DOHH2 (cell line): Measurements from ENCODE around the gene MARCHF4.

Experiments used
- H3F3A ChIP-seq: fragments of 200-600 bp; sonication (generic), shearing (Covaris generic); 2 replicates; pipeline ENCODE4 v1.6.0; 2016; ENCODE audit warnings: antibody characterized with exemption, mild to moderate bottlenecking; ENCODE audit not compliant: control insufficient read depth, insufficient read depth
- H3K27ac ChIP-seq: fragments of 200-600 bp; sonication (generic); 2 replicates; pipeline ENCODE4 v1.5.1; 2014; ENCODE audit warnings: low read depth, mild to moderate bottlenecking, low read length, moderate library complexity
- H3K27me3 ChIP-seq: fragments of 200-600 bp; sonication (generic); 2 replicates; pipeline ENCODE4 v1.6.1; 2014; ENCODE audit warnings: mild to moderate bottlenecking, low read length, mixed read lengths; ENCODE audit not compliant: control insufficient read depth
- H3K36me3 ChIP-seq: fragments of 200-600 bp; sonication (generic); 2 replicates; pipeline ENCODE4 v1.6.1; 2014; ENCODE audit warnings: mild to moderate bottlenecking, low read length, moderate library complexity, mixed read lengths; ENCODE audit not compliant: control insufficient read depth
- H3K4me1 ChIP-seq: fragments of 200-600 bp; sonication (generic); 2 replicates; pipeline ENCODE4 v1.6.1; 2014; ENCODE audit warnings: mild to moderate bottlenecking, low read length, mixed read lengths; ENCODE audit not compliant: control insufficient read depth
- H3K4me2 ChIP-seq: fragments of 200-600 bp; sonication (generic); 2 replicates; pipeline ENCODE4 v1.6.0; 2014; ENCODE audit warnings: mild to moderate bottlenecking, low read length, moderate library complexity
- H3K4me3 ChIP-seq: fragments of 200-600 bp; sonication (generic); 2 replicates; pipeline ENCODE4 v1.5.1; 2014; ENCODE audit warnings: mild to moderate bottlenecking, low read length, mixed read lengths
- H3K79me2 ChIP-seq: fragments of 200-600 bp; sonication (generic); 2 replicates; pipeline ENCODE4 v1.6.1; 2014; ENCODE audit warnings: mild to moderate bottlenecking, low read length, mixed read lengths; ENCODE audit not compliant: control insufficient read depth
- H3K9me2 ChIP-seq: fragments of 200-600 bp; sonication (generic); replicated peaks from 2 replicates; pipeline ENCODE4 v1.6.1; 2014; ENCODE audit warnings: mild to moderate bottlenecking, low read length, mixed read lengths; ENCODE audit not compliant: control insufficient read depth
- H3K9me3 ChIP-seq: fragments of 200-600 bp; sonication (generic); 2 replicates; pipeline ENCODE4 v1.6.1; 2014; ENCODE audit warnings: antibody characterized with exemption, low read length, mixed read lengths; ENCODE audit not compliant: control insufficient read depth, insufficient read depth
- H4K20me1 ChIP-seq: fragments of 200-600 bp; sonication (generic); 2 replicates; pipeline ENCODE4 v1.6.0; 2014; ENCODE audit warnings: low read depth, mild to moderate bottlenecking, antibody characterized with exemption, low read length, moderate library complexity; ENCODE audit not compliant: control insufficient read depth, insufficient read depth
- CTCF ChIP-seq: fragments of 200-600 bp; sonication (generic); IDR thresholded peaks from one replicate; pipeline ENCODE4 v1.5.1; 2014; ENCODE audit warnings: antibody characterized with exemption, mild to moderate bottlenecking, low read depth, low read length; ENCODE audit not compliant: poor library complexity, severe bottlenecking
- EZH2phosphoT487 ChIP-seq: fragments of 200-600 bp; sonication (generic); IDR thresholded peaks from 2 replicates; pipeline ENCODE4 v1.6.1; 2017; ENCODE audit warnings: borderline replicate concordance, mild to moderate bottlenecking, antibody characterized with exemption, low read length, moderate library complexity, mixed read lengths

MARCHF4 gene

GRCh38 chr2:216354306-216354705 lies 18.0 kb downstream of the MARCHF4 start:
- no peaks in the 10 kb centered on the region for H3K36me3 ChIP-seq
- TF ChIP-seq CTCF, result no peak
- TF ChIP-seq EZH2phosphoT487, result no peak
- H3K4me1 ChIP-seq, result no peaks in the 10 kb centered on the region
- H3K9me3 ChIP-seq, result no peaks in the 10 kb centered on the region
- H3K79me2 ChIP-seq, result no peaks in the 10 kb centered on the region
- no peaks in the 10 kb centered on the region for H3K9me2 ChIP-seq
- no peaks in the 10 kb centered on the region for H3F3A ChIP-seq
- peaks cover 12% of the 10 kb centered on the region; the same call in 1 of the 2 replicates for H3K27me3 ChIP-seq
- H3K4me3 ChIP-seq, result no peak overlapping the region
- no peak overlapping the region for H3K27ac ChIP-seq
- H4K20me1 ChIP-seq, result no peaks in the 10 kb centered on the region
- H3K4me2 ChIP-seq, result no peak overlapping the region

DNA sequence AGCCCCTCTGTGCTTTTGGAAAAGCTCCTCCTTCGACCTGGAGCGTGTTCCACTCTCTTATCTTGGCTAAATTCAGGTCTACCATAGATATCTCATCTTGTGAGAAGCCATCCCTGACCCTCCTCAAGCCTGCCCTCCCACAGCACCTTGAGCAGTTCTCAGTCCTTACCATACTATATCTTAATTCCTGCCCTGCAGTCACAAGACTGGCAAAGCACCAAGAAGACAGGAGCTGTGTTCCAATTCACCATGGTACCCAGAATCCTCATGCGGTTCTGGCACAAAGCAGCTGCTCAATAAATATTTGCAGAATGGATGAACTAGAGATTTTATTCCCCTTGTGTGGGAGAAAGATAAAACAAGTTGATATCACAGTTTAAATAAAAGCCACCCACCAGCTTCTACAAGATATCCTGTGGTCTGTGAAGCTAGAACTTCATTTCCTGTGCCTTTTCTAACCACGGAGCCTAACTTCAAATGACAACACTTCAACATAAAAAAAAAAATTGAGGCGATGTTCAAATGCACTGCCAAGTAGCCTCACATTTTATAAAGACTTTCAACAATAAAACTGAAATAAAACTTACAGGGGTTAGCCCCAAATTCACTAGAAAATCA lies 19.5 kb downstream of the MARCHF4 start:
- no peaks in the 10 kb centered on the region for H3F3A ChIP-seq
- H3K9me3 ChIP-seq, result no peaks in the 10 kb centered on the region
- H3K27me3 ChIP-seq, result peaks cover 5% of the 10 kb centered on the region; the same call in 1 of the 2 replicates
- no peak overlapping the region for H3K4me2 ChIP-seq
- no peak for TF ChIP-seq CTCF
- no peak for TF ChIP-seq EZH2phosphoT487
- no peaks in the 10 kb centered on the region for H3K4me1 ChIP-seq
- H3K36me3 ChIP-seq, result no peaks in the 10 kb centered on the region
- H3K9me2 ChIP-seq, result no peaks in the 10 kb centered on the region
- no peak overlapping the region for H3K4me3 ChIP-seq
- H3K27ac ChIP-seq, result no peak overlapping the region
- no peaks in the 10 kb centered on the region for H3K79me2 ChIP-seq
- no peaks in the 10 kb centered on the region for H4K20me1 ChIP-seq

DNA sequence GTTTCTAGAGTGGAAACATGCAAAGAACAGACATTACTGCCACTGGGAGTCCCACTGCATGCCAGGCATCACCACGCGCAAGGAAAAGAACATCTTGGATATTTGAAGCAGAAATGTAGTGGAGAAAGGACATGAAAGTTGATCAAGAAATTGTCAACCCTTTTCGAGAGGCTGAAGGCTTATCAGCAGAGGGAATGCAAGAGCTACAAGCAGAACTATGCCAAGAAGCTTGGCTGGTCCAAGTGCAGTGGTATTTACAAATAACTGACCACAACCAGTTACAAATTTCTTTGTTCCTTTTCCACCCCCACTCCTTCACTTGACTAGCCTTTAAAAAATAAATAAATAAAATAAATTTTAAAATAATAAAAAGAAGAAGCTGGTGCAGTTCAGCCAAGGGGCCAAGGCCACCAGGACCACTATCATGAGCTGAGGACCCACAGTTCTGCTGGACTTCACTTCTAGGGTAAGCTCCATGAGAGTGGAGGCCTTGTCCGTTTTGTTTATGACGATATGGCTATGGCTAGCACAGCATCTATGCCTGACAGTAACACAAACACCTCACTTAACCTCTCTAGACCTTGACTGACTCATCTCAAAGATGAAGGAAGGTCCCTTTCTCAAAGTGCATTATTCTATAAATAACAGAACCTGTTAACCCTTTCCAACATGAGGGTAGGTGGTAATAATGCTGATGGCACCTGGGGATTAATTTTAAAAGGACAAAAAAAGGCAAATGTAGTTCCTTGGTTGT lies 20.9 kb downstream of the MARCHF4 start:
- Histone ChIP-seq H4K20me1 (no peaks in the 10 kb centered on the region), H3F3A (no peaks in the 10 kb centered on the region), H3K27ac (no peak overlapping the region), H3K4me3 (no peak overlapping the region), H3K4me2 (no peak overlapping the region), H3K36me3 (no peaks in the 10 kb centered on the region), H3K4me1 (no peaks in the 10 kb centered on the region), H3K79me2 (no peaks in the 10 kb centered on the region), H3K27me3 (peaks cover 5% of the 10 kb centered on the region; the same call in 1 of the 2 replicates), H3K9me2 (no peaks in the 10 kb centered on the region), H3K9me3 (no peaks in the 10 kb centered on the region)
- TF ChIP-seq EZH2phosphoT487 (no peak), CTCF (no peak)
